NOMO-1 (cell line): ENCODE measurements around the gene IGSF9B.

ENCODE experiments used
- DNase-seq, 2 experiments: peaks; one replicate each; lab custom pipeline; 2025; ENCODE audit not compliant: unreplicated experiment in 2 of 2; lab: John Stamatoyannopoulos, UW

Gene IGSF9B

DNA sequence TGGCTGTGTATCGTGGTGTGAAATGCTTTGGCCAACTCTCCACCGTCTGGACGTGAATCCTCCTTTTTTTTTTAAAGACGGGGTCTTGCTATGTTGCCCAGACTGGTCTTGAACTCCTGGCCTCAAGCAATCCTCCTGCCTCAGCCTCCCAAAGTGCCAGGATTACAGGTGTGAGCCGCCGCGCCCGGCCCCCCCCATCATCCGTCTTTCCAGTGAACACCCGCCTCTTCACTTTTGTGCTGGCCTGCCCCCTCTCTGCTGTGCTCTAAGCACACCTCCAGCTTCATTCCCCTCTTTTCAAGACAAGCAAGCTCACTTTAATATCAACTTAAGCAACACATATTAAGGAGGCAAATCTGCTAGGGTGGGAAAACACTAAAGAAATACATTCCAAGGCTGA is 35.3 kb downstream of the IGSF9B start:
- DNase-seq: no peak

DNA sequence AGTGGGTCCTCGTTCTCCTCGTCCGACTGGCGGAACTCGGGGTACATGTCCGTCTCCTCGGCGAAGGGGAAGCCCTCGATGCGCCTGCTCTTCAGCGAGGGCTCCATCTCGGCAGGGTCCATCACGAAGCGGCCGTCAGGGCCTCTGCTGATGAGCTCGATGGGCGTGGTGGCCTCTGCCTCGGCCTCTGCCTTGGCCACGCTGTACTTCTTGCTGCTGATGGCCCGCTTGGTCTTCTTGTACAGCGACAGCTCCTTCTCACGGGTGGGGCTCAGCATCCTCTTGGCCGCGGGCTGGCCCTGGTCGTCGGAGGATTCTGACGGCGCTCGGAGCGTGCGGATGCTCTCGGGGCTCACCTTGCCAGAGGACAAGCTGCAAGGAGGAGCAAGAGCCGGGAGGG is 35.7 kb downstream of the IGSF9B start:
- DNase-seq: no peak

DNA sequence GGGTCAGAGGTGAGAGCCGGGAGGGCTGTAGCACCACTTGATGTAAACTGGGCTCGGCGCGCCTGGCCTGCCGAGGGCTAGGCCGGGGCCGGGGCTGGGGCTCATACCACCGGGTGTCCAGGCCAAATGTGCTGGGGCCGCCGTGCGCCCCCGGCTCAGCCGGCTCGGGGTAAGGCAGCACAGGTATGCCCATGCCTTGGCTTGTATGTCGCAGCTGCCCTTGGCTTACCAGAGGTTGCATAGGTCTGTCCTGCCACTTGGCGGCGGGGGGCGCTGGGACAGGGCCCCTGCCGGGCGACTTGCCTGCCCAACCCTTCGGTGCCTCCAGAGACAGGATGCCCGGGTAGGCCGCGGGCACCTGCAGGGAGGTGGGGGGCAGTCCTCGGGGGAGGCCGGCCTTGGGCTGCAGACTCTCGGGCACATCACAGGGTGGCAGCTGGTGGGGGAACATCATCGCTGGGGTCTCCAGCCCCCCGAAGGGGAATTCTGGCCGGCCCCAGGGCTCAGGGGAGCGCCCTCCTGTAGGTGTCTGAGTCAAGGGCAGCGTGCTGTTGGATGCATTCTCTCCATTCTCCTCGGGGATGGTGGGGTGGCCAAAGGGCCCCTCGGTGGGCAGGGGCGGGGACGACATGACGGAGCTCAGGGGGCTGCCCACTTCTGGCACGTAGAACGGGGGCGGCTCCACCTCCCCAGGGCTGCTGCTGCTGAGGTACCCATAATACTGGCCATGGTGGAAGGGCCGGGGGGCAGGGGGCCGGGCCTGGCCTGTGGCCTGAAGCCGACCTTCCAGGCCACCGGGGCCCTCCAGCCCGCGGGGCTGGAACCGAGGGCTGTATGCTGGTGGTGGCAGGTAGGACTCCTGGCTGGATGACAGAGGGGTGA is 36.4 kb downstream of the IGSF9B start:
- DNase-seq: no peak

DNA sequence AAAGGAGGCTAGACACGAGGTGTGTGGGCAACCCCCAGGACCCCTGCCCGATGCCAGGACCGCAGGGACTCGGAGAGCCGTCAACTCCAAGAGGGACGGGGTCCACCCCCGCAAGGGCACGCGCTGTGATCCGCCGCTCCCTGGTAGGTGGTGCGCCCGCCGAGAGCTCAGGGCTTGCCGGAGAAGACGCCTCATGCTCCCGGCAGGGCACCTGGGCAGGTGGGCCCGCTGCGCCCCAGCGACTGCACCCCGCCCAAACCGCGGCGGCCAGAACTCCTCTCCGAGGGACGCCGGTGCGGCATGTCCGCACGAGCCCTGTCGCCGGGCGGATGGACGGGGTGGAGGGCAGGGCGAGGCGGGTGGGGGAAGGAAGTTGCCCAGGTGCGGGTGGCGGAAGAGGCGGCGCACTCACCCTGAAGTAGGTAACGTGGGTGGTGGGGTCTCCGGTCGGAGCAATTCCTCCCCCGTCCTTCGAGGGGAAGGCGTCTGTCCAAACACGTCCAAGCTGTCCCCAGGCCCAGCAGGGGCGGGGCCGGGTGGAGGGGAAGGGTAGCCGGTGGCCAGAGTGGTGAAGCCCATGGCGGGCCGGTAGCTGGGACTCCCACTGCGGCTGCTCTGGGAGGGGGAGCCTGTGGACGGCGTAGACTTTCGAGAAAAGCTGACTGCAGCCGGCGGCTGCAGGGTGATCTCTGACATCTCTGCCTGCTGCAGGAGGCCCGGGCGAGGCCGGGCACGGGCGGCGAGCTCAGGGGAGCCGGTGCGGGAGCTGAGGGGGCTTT is 37.2 kb downstream of the IGSF9B start:
- DNase-seq: no peak

DNA sequence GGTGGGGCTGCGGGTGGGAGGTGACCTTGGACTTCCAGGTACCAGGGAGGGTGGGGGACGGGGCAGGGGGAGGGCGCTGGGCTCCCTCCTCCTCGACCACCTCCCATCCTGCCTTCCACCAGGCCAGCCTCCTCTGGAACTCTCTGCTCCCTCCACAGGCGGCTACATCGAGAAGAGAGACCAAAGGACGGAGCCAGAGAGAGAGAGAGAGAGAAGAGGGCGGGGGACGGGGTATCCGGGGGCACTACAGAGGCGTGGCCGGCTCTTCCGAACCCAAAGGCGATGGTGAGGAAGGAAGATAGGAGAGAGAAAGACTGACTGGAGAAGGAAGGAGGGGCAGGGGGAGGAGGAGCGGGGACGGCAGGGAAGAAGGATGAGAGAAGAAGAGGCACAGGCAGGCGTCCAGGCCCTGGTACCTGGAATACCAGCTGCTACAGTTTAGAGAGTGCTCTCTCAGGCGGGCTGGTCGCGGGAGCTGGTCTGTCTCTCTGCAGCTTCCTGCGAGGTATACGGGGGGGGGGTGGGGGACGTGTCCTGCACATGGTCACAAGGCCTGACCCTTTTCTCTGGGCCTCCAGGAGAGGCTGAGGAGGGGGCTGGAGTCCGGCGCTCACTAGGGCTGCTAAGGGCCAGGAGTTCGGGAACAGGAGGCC is 38.0 kb downstream of the IGSF9B start:
- DNase-seq: no peak

DNA sequence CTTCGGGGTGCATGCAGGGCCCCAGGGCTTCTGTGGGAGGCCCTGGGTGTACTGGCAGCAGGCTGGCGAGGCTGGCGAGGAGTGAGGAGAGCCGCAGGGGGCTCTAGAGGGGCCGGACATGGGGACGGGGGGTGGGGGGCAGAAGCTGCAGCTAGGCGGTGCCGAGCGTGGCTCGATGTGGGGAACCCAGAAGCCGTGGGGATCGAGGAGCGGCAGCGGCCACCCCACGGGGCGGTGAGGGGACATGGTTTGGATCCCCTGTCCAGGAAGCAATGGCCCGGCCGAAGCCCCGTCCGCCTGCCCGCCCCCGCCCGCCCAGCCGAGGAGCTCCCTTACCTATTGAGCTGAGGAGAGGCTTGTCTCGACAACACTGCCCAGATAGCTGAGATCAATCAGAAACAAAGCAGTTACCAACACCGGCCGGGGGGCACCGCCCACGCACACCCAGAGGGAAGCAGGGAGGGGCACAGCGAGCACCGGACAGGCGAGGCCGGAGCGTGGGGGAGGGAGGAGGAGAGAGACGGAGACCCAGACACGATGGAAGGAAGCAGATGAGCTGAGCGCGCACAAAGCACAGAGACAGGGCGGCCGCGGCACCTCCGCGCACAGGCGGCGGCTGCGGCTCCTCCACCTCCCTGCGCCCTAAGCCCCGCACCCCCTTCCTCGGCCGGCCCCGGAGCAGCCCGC is 38.7 kb downstream of the IGSF9B start:
- DNase-seq: no peak

DNA sequence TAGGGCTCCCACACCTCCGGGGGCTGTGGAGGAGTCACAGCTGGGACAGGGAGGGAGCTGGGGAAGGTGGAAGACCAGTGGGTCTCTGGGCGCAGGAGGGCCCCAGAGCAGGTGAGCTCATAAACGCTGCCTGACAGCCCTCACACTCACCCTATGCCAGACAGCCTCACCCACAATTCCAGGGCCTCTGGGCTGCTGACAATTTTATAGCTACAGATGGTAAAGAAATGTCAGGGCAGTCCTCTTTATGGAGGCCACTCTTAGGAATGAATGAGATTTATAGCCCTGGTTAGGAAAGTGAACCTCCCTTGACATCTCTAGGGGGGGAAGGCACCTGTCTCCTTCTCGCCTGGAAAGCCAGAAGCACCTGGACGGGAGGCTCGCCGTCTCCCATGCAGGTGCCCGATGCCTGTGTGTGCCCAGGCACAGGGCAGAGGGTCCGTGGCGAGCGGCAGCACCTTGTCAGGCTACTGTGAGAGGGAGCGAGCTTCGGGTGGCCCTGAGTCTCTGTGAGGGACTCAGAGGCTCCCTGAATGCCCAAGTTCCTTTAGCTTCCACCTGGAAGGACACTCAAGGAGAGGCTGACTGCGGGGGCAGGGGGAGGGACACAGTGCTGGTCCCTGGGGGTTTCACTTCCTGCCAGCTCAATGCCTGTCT is 39.9 kb downstream of the IGSF9B start:
- no peak for DNase-seq

DNA sequence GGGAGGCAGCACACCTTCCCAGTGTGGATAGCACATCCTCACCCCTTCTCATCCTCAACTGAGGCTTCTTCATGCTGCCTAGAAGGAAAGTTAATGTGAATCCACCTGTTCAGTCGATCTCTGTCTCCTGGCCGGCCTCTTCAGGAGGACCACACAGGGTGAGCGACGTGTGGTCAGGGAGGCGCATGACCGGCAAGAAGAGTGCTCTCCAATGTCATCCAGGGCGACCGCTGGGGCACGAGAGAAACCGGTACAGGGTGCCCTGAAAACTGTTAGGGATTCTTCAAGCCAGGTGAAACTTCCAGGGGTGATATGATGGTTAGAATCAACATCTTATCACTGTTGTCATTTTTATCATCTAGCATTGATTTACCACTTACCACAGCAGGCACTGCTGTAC is 43.0 kb downstream of the IGSF9B start:
- DNase-seq: no peak

DNA sequence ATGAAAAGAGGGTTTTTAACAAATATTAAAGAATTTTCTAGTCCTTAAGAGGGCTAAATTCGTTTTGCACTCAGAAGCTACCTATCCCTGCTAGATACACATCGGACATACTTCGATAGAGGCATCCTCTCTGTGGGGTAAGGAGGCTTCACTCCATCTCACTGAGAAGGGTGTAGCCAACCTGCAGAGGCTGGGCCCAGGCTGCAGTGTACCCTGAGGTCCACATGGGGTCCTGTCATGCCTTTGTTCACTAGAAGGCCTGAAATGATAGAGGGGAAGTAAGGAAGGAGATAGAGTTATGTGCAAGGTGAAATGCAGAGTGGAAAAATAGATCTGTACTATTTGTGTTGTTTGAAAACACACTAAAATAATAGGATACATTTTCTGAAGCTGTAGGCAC is 45.6 kb downstream of the IGSF9B start:
- no peak for DNase-seq

DNA sequence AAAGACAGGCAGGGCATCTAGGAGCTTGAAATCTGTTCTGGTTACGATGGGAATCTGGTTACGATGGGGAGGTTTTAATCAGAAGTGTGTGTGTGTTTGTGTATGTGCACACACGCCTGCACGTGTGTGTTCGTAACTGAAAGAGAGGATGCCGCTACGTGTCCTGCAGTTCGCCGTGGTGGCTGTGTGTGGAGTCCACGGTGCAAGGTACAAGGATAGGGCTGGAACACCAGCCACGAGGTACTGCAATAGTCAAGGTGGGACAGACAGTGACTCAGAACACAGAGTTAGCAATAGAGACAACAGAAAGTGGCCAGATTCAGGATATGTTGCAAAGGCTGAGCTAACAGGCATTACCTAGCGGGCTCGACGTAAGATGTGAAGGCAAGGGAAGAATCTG is 46.7 kb downstream of the IGSF9B start:
- no peak for DNase-seq

DNA sequence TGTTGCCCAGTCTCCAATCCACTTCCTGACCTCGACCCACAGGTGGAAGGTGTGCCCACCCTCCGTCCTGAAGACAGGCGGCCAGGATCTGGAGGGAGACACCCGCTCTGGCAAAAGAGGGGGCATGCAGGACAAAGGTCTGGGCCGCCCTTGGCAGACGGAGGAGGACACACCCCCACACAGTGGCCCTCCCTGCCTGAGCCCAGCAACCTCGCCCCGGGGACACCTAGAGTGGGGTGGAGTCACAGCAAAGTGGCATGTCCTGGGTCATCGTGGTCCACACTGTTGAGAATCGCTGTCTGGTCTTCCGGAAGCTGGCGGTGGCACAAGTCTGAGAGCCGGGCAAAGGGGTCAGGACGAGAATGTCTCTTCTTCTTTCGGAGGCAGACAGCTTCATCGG is 47.9 kb downstream of the IGSF9B start:
- DNase-seq: no peak

DNA sequence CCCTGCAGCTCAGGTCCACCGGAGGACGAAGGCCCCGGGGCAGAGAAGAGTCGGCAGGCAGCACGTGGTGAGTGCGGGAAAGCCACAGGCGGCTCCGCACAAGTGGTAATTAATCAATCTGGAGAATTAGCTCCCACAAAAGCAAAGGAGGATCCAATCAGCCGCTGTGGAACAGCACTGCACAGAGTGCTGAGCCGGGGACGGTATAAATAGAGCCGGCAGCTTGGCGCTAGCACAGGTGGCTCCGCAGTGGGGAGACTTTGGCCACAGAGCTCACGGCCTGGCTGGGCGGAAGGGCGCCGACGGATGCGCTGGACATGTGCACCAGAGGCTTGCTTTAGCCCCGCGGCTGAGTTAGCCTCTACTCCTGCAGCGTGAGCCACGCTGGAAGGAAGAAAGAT is 48.9 kb downstream of the IGSF9B start:
- DNase-seq: no peak

DNA sequence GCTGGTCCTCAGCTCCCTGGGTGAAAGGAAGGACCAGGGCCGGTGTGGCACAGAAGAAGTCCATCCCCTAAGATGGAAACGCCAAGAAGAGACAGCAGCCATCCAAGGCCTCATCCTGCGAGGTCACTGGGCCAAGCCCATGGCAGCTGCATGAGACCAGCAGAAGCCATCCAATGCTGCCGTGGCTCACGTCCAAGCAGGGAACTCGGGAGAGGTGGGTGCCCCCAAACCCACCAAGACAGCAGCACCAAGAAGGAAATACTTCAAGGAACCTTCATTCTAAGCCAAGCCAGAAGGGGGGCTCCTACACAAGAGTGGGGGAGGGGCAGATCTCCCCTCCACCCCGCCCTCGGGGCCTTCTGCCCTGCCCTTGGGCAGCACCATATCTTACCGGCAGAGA is 49.6 kb downstream of the IGSF9B start:
- no peak for DNase-seq

DNA sequence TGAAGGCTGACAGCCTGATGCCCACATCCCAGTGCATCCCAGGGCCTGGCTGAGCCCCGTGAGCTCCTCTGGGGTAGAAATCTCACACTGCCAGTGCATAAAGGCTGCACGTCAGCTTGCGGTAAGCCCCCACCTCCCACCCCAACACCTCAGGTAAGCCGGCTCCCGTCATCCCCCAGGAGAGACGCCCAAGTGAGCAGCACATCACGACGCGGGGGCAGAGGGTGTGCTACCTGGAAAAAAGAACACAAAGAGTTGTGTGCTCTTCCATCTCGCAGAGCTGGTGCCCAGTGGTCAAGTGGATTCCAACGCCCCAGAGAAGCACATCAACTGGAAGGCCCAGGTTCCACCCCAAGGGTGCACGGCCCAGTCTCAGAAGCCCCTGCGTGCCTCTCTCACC is 50.0 kb downstream of the IGSF9B start:
- DNase-seq: no peak

DNA sequence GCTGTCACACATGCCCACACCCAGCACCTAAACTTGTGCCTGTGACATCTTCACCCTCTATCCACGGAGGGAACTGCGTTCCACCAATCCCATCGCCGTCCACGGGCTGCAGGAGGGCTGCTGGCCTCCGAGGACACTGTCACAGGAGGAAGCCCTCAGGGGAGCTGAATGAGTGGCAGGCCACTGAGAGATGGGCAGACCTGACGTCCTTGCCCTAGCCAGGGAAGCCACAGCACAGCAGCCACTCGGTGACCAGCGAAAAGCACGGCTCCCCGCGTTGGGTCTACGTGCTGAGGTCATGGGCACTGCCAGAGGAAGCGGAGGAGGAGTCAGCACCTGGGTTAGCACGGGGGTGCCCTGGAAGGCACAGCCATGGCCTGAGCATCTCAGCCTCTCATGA is 50.5 kb downstream of the IGSF9B start:
- no peak for DNase-seq

DNA sequence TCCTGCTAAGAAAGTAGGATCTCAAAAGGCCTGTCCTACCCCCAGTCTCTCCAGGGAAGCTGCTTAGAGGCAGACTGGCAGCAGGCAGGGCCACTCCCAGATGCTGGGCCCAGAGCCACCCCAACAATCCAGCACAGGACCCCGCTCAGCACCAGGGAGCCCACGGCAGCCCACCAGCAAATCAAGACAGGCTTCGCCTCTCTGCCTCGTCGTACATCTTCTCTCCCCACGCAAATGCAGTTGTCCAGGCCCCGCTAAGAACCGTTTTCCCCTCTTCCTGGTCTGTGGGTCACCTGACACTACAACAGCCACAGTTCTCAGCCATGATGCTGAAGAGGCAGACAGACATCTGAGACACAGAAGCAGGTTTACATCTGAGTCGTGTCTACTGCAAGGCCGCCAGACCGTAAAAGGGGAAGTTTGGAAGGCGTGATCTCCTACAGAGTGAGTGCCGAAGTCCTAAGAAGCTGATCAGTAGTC is 51.1 kb downstream of the IGSF9B start:
- DNase-seq: no peak

DNA sequence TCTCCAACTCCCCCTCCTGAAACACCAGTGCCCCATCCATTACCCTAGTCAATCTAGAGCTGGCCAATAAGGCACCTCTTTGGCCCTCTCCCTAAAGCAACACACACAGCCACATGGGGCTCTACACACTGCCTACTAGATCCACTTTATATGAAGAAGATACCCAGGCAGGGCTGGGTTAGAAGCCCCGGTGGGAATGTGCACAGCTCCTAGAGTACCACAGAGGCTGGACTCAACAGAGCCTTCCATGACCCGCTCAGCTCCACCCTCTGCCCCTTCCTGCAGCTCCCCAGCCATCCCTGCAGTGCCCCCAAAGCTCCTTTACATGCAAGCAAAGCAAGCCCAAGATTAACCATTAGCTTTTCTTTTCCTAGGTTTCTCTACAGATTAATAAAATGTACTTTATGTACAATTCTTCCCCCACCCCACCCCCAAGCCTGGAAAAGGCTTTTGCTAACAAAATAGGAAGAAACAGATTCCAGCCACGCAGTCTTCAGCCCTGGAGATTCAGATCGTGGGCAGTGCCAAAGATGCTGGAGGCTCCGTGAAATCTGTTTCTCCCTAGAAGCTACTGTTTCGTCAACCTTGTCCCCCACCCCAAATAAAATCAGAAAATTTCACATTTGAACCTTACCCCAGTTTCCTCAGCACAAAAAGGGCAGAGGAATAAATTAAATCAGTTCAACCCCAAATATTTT is 51.8 kb downstream of the IGSF9B start:
- DNase-seq: no peak

DNA sequence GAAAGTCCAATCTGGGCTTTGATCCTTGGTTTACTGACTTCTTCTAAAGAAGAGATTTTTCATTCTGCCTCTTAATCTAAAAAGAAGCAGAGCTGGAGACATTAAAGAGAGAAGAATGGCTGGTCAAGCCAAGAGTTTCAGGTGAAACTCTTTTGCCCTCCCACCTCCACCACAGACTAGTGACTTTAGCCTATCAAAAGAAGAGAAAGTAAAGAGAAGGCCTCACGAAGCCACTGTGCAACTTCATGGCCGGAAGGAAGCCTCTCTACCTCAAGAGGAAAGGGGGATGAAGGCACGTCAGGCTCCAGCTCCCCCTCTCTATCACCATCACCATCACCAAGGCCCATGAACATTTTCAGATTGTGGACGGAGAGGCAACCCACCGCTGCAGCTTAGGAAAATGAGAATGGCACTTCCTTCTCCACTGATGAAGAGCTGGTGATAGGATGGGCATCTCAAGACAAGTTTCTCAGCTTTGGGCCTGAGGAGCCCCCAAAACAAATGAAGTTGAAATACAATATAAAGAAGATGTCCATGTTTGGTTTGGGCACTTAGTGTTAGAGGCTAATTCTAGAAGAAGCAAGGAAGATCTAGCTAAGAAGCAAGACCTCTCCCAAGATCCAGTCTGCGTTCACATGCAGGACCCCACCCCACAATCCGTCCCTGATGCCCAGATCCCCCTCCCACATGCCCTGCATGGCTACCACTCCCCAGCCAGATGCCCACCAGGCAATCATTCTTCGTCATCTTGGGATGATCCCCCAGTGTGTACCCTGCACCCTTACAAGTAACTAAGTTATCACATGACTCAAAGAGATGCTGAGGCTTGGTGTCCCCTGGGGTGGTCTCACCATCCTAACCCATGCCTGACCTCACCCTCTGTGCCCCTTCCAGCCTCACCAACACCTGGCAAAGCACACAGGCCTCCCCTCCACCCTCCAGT is 52.6 kb downstream of the IGSF9B start:
- DNase-seq: no peak

DNA sequence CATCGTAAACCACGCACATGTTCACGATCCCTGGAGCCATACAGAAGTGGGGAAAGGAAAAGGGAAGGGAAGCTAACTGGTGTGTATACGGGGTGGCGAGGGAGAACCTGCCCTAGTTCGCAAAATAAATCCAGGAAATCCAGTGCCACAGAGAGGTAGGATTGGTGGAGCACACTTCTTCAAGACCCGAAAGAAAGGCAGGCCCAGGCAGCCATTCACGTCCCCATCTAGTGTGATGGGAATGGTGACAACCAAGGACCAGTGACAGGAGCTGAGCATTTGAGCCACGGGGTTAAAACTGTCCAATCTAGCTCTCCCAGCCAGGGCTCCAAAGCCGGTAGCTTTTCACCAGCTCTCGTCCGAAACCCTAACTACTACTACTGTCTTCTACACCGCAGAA is 53.7 kb downstream of the IGSF9B start:
- DNase-seq: no peak
